Hippocampal formation (tissue), 2 donors: Measurements from ENCODE around the gene TAF3.

ENCODE experiments used
- DNase-seq, 2 donors: peaks; one replicate each; lab custom pipeline; 2025; lab: John Stamatoyannopoulos, UW

The TAF3 gene

DNA sequence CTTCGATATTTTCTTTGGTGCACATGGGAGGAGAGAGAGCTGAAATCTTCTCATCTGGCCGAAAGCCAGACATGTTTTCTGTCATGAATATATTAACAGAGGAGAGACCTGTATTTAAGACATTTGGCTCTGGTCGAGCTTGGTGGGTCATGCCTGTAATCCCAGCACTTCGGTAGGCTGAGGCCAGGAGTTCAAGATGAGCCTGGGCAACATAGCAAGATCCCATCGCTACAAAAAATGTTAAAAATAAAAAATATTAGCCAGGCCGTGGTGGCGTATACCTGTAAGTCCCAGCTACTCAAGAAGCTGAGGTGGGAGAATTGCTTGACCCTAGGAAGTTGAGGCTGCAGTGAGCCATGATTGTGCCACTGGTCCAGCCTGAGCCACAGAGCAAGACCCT, 214.3 kb downstream of the TAF3 start:
- no peak for DNase-seq

DNA sequence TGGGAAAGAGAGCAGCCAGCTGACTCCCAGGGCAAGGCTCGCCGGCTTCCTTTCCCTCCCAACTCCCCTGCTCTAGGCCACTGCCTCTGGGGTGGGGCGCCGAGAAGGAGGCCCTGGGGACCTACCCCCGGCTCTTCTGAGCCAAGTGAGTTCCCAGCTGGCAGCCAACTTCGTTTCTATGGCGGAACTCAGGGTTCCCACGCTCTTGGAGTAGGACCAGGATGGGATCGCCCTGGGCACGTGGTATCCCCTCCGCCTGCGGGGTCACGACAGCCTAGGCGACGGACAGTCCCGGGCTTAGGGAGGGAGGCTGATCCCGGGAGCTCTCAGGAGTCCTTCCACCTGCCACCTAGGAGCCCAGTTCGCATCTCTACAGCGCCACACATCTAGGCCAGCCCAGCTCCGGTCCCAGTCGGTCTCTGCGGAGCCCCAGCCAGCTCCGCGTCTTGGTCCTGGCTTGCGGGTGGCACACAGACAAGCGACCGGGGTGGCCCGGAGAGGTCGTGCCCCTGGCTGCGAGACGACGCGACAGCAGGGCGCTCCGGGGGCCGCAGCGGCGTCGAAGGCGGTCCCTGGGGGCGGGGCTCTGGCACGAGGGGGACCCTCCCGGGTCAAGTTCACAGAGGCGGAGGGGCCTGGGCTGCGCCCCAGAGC, 215.6 kb downstream of the TAF3 start:
- no peak for DNase-seq

DNA sequence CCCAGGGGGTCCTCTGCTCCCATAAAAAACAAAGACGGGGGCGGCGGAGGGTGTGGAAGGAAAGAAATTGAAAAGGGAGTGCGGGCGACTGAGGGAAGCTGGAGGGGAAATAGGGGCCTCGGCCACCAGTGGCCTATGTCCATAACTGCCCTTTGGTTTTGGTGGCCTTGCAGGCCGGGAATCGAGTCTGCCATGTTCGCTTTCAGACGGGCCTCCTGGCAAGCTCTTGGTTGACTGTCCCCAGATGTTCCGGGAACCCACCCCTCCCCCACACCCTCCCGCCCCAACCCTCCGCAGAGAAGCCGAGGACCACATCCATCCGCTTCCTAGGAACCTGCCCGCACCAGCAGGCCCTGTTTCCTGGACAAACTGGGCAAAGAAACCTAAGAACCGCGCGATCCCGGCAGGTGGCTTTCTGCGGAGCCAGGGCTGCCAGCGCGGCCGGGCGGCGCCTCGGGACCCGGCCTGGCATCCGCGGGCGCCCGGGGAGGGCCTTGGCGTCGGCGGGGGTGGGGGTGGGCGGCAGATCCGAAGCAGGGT, 216.2 kb downstream of the TAF3 start:
- DNase-seq, result no peak

DNA sequence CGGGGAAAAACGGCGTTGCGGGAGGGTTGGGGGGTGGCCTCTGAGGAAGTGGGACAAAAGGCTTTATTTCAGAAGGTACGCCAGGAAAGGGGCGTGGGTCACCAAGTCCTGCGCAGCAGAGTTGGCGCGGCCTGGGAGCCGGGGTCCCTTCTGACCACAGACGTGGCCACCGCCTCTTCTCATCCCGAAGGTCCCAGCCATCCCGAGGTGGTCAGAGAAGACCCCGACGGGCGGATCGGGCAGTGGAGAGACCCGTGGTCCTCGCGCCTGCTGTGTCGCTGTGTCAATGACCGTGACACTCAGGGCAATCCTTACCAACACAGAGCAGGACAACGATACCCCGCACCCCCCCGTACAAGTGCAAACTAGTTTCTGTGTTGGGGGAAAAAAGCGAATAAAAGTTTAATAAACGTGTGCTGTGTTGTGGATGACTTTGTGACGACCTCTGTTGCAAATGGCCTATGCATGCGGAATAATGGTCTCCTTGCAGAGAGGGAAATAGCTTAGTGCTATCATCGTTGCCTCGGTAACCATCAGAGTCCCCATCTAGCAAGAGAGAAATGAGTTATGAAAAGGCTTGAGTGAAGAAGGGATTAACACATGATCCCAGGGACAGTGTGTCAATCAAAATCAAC, 216.8 kb downstream of the TAF3 start:
- DNase-seq, result no peak

DNA sequence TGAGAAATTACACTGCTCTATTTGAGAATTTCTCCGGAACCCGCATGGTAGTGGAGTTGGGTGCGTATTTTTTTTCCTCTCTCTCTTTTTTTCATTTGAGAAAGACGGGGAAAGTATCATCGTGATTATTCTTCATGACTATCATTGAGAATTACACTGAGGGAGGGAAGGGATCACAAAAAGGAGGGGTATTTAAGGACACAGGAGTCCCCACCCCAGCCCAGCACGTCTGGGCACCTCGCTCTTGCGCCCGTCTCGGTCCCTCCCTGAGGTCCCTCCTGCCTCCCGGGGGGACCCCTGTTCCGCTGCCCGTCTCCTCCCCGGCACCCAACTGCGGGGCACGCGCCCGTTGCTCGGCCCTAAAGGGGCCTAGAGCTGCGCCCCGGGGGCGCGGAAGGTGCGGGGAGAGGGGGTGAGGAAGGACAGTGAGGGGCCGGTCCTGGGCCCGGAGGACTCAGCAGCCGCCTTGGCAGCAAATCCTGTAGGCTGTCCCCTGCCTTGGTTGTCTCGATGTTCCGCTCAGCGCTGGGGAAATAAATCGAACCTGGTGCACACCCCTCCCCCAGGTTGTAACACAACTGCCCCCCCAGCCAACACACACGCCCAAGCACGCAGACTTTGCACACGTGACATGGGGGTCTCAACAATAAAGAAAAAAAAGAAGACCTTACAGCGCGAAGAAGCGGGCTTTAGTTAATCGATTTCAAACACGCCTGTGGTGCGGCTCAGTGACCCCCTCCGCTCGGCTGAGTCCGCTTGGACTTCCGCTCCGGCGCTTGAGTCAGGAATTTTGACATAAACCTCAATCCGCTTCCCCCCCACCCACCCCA, 217.6 kb downstream of the TAF3 start:
- DNase-seq, result no peak

DNA sequence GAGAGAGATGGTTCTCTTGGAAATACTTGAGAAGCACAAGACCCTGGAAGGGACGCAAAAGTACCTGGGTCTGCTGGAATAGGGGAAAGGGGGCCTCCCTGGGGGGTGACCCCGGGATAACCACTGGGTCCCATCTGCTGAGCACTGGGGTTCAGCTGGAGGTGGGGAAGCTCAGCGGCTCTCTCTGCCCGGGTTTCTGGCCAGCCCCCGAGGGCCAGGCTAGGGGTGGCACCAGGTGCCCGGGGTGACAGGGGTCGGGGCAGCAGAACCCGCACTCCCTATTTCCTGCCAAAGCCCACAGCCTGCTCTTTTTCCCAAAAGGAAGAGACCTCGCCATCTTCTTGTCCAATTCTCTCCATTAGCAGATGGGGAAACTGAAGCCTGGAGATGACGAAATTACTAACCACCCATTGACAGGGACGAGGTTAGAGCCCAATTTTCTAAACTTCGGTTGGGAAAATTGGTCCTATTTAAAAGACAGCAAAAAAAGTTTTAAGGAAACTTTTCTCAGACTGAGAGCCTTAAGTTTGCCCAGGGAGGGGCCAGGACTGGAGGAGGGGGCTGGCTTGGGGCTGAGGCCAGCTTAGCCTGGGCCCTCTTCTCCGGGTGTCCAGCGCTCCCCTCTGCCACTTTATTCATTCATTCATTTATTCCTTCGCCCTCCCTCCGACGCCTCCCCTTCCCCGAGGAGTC, 218.3 kb downstream of the TAF3 start:
- DNase-seq, result no peak

DNA sequence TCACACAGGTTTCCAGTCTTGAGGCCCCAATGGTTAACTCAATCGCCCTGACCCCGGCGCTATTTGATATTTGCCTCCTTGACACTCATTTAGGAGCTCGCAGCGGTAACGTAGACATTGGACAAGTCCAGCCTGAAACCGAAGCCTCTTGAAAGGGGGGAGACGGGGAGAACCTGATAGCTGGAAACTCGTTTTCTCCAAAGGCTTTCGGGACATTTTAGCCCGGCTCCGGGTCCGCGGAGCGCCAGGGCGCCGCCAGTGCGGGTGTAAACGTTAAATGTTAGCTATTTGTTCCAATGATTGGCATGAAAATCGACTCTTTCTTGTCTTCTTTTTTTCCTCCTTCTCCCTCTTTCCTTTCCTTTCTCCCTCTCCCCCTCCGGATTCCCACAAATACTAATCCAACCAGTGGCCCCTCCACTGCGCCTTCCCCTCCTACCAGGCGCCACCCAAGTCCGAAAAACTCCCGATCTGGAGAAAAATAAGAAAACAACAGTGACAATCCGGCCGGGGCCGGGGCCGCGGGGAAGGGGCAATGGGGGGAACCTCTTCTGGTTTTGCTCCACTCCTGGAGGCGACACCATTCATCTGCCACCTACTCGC, 219.0 kb downstream of the TAF3 start:
- DNase-seq, result no peak

DNA sequence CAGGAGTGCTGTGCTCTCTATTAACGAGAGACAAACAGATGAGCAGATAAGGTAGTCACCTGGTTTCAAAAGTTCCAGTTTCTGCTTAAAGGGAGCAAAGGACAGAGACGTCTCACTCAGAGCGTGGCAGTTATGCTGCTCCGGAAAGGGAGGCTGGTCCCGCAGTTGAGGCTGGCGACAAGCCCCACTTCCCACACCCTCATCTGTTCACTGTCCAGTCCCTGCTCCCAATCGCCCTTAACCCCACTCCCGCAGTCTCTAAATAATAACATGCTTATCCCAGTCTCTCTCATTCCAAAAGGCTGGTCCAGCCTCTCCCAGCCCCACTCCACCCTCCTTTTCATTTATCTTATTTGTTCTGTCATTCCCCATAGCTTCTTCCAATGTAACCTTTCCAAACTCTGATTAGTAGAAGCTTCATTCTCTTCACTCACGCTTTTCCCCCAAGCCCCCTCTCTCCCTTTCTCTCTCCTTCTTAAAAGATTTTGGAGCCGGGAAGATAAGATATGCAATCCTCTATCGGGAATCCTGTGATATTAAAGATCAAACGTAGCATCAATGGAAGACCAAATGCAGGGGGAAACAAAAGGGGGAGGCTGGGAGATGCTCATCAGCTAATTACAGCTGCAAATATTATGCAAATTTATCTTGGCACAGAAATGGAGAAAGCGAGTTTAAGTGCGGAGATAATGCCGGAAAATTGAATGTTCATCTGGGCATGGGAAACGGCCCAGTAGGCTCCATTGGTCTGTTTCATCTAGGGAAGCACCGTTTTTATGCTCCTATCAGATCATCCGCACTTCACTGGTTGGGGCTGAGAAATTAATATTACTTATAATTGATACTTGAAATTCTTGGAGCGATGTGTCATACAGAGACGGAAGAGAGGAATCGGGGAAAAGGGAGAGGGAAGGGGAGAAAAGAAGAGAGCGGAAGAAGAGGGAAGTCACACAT, 219.9 kb downstream of the TAF3 start:
- no peak for DNase-seq

DNA sequence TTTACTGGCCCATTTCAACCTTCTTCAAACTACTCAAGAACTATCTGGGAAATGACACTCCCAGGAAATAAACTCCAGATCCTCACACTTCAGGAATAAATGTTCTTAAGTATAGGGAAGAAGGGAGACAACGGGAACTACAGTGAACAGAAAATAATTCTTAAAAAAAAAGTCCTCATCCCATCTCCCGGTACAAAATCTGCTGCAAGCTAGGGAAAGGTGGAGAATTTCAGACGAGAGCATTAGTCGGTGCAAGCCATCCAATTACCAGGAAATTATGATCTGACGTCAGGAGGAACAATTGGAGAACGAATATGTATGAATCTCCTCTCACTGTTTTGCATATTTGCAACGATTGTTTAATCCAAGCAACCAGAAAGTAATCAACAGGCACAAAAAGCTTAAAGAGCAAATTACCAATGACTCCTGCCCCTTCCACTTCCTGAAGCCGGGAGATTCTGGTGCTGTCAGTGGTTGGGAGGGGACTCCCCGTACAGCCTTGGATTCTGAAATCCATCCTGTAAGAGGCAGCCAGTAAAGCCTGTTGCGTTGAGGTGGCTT, 221.1 kb downstream of the TAF3 start:
- no peak for DNase-seq

DNA sequence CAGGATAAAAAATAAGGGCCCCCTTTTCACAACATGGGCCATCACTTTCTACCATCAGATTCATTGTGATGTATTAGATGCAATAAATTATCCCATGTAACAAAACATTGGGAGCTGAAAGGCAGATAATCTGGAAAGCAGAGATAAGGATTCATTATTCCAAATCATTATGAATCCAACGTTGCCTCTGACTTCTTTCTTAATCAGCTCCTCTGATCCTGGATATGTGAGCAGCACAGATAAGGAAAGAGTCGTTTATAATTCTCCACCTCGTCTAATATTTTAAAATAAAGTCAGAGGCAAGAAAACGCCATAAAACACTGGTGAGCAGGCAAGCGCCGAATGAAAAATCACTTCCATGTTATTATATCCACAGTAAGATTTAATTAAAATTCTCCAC, 222.3 kb downstream of the TAF3 start:
- no peak for DNase-seq

DNA sequence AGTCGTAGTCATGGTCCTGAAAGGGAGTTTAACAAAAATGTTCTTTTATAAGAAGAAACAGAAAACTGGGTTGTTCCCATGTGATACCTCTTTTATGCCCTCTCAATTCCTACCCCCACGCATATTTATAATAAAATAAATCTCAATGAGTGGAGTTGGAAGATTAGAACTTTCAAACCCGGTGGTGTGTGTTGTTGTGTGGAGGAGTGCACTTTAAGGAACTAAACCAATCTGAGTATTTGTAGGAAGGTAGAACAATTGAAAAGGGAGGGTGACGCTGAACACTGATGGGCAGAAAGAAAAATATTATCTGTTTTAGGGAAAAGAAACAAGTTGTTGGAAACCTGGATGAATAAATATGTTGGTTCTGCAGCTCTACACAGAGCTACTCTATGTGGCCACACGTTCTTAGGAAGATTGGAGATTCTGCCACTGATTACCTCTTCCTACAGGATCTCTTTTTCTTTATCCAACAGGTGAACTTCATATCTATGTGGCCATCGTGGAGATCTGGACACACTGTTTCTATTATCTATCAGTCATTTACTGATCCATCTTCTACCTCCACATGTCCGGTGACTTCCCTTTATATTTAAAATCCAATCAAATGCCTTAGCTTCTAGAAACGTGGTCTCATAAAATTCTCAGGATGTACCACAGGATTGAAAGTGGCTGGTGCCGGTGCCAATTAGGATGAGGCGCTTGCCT, 223.1 kb downstream of the TAF3 start:
- DNase-seq, result no peak

DNA sequence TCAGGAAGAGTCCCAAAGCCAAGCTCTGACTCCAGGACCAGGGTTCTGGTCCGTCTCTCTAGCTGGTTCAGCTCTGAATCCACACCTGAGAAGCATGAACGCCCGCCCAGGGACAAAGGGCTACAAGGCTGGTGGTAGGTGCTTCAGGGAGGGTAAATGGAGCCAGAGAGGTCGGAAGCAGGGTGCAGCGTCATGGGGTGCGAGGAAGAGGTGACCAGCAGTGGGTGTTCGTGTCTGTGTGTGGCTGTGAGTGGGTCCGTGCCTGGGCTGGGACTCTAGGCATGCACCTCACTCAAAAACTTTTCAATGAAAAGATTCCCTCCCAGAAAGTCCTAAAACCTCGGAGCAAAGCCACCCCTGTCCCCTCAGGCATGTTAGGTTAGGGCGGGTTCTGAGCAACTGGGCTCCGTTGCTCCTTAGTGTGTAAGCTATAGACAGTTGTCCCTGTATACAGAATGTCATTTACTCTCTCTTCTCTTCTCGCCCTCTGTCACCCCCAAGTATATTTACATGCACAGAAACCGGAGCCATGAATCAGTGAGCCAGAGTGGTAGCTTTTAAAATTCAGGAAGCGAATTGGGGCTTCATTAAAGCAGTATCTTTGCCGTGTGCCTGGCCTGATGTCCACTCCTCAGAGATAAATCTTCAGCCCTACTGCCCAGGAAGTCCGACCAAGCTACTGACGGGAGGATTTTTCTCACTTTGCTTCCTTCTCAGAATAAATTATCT, 223.9 kb downstream of the TAF3 start:
- no peak for DNase-seq

DNA sequence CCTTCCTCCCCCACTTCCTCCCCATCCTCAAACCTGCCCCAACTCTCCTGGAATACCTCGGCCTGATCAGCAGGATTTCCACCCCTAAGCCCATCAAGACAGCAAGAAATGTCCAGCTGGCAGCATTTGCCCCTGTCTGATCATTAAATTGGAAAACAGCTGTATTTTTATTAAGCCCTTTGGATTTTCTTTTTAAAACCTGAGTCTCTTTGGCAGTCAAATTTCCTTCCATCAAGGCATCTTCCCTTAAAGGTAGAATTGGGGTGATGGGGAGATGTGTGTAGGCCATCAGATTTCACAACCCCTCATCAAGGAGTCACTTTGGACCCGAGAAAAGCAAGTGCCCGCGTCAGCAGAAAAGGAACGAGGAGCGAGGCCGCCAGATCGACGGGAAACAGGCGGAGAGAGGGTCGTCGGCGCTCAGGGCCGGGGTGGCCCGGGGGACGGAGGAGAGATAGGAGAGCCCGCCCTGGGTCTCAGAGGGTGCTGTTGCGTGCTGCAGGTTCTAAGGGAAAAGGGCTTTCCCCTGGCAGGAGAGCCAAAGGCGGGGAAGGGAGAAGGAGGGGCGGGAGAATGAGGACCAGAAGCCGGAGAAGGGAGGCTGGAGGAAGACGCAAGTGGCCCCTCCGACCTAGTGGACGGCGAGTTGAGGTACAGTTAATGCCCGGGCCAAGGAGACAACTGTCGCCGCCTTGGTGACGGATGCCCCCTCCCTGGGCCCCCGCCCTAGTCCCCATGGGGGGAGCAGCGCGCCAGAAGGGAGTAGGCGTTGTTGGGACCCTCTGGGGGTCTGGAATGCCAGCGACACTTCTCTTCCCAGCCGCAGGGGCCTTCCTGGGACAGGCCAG, 224.6 kb downstream of the TAF3 start:
- DNase-seq, result no peak

DNA sequence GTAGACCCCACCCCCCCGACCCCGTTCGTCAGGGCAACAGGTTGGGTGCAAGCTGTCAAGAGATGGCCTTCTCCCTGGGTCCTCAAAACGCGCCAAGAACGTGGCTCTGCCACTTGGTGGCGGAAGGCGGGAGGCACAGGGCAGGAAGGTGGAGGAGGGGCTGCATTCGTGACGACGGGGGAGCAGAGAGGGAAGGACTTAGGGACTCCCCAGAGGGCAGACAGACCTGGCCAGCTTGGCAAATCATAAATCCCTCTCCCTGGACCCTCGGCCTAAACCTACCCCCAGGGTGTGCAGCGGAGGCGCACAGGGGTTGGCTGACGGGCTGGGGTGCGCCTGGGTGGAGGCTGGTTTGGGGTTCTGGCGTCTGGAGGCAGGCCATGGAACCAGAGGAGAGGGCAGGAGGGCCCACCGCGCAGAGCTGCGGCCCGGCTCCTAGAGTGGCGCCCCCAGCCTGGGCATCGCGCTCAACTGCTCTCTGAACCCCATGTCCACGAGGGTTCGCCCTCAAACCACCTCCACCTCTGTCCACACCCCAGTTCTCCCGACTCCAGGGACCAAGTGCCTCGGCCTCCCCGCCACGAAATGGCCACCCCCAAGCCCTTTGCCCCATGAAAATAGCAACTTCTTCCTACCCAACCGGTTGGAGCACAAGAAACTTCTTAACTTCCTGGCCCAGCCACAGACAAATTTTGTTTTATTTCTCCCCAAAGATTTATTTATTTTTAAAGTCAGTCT, 225.4 kb downstream of the TAF3 start:
- DNase-seq, result no peak

DNA sequence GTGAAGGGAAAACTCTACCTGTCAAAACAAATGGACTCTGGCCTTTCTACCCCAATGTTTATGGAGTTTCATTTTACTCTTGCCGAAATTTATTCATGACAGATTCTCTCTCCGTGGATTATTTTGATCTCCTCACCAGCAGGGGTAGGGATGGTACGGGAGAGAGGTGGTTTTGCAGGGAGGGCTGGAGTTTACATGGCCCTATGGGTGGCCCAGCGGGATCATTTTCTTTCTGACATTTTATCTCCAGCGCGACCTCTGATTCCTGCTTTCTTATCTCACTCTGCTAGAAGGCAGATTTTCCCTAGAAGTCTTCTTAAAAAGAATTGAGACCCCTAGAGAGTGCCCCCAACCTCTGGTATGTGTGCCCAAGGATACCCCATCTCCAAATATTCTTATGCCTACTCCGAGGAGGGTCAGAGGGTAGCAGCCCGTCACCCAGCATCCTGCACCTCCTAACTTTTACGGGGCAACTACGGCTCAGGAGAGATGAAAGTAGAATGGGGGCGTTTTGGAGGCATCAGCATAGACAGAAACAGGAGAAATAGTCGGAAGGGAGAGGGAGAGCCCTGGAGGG, 226.1 kb downstream of the TAF3 start:
- no peak for DNase-seq

DNA sequence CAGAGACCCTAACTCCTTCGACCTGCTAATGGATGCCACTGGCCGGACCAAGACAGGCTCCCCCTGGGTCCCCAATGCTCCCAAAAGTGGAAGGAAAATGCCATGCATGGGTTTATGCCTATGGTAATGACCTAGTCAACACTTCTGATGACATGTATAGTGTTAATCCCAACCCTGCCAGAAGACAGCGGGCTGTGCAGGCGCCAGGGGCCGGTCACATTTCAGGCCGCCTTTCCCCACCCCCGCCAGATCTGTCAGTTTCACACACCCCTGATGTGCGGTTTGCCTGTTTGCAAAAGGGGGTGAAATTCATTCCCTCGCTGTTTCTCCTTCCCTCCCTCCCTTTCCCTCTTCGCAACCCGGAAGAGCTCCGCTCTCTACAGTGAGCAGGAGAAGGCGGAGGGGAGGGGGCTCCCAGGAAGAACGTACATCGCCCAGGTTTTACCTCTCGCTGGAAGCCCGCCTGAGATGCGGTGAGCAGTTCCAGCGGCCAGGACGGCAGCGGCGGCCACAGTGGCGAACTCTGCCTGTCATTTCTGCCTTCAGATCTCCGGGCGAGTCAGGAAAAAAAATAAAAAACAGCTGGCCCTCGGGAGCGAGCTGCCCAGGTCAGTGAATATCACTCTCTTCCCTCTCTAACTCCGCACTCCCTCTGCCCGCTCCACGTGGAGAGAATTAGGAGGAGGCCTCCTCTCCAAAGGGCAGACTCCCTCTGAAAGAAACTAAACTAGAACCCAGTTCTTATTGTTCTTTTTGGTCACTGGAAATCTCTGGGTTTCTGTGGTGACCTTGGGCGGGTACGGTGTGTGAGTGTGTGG, 226.8 kb downstream of the TAF3 start:
- no peak for DNase-seq
